Measurements from ENCODE around the gene CA12. TPM values are rescaled to one million over a fixed set of nuclear protein-coding genes. Genes with fewer than 3 reads are reported as not detected.

Gene CA12
- total and polyA plus RNA-seq, 2 donors (not counting 3 experiments of a cell fraction or from before 2014, with no cell fraction given) = 1.1 to 5.9 TPM

- ChIA-PET CTCF (interaction anchor here (0.9 to 2.6 kb wide), 3 partner anchors 48 to 772 kb away, joined by 3 to 15 read pairs (median 3); no protein-coding TSS in a partner anchor), POLR2A (no interaction called here)
- no peak for TF ChIP-seq POLR2AphosphoS5 (IDR thresholded peaks at IDR 0.05; ENCODE audit: insufficient read depth, low read depth, low read length)
- TF ChIP-seq MYC (IDR thresholded peaks at IDR 0.05; ENCODE audit: low read depth, low read length) = no peak
- no peak for TF ChIP-seq FOS (IDR thresholded peaks at IDR 0.05; ENCODE audit: borderline replicate concordance, insufficient read depth, low read length)
- no peak for TF ChIP-seq GATA2 (IDR thresholded peaks at IDR 0.05; ENCODE audit: insufficient read depth, insufficient read length, low read depth, low read length)
- no peak for TF ChIP-seq JUN (IDR thresholded peaks at IDR 0.05; ENCODE audit: borderline replicate concordance, insufficient read depth, insufficient read length, low read depth)
- TF ChIP-seq MAX (IDR thresholded peaks at IDR 0.05; ENCODE audit: insufficient read depth, insufficient read length) = no peak
- TF ChIP-seq, protein P1, sequence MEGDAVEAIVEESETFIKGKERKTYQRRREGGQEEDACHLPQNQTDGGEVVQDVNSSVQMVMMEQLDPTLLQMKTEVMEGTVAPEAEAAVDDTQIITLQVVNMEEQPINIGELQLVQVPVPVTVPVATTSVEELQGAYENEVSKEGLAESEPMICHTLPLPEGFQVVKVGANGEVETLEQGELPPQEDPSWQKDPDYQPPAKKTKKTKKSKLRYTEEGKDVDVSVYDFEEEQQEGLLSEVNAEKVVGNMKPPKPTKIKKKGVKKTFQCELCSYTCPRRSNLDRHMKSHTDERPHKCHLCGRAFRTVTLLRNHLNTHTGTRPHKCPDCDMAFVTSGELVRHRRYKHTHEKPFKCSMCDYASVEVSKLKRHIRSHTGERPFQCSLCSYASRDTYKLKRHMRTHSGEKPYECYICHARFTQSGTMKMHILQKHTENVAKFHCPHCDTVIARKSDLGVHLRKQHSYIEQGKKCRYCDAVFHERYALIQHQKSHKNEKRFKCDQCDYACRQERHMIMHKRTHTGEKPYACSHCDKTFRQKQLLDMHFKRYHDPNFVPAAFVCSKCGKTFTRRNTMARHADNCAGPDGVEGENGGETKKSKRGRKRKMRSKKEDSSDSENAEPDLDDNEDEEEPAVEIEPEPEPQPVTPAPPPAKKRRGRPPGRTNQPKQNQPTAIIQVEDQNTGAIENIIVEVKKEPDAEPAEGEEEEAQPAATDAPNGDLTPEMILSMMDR (IDR thresholded peaks at IDR 0.05; ENCODE audit: extremely low read depth in 1 of 2, insufficient read depth in 1 of 2, low read depth in 1 of 2, low read length in 2 of 2) = no peak
- no peak for TF ChIP-seq EZH2 (IDR thresholded peaks at IDR 0.05; ENCODE audit: borderline replicate concordance, low read depth, low read length, severe bottlenecking)
- TF ChIP-seq POLR2A (IDR thresholded peaks at IDR 0.05; ENCODE audit: low read depth, low read length) = no peak
- H3K27me3 ChIP-seq (ENCODE audit: control insufficient read depth in 2 of 2, insufficient read depth in 2 of 2, low read length in 2 of 2) = no peaks in the 10 kb centered on the region
- H3K9me1 ChIP-seq (replicated peaks; ENCODE audit: control insufficient read depth, extremely low read depth, insufficient read depth, low read length) = no peaks in the 10 kb centered on the region
- intact Hi-C loops (cut with micrococcal nuclease) (no loop called here), dilution Hi-C loops (cut with MboI; ENCODE audit: extremely low pct_ligation_motif_present, low sequenced_read_pairs) (no loop called here)
- H3K9me3 ChIP-seq (replicated peaks; ENCODE audit: control insufficient read depth, insufficient read depth, low read length) = no peaks in the 10 kb centered on the region
- H3K9ac ChIP-seq (replicated peaks; ENCODE audit: extremely low read depth, insufficient read depth, low read length) = no peak overlapping the region
- no peak overlapping the region for H3K4me3 ChIP-seq (replicated peaks in 1 of 3; ENCODE audit: insufficient read depth in 1 of 3, low read depth in 1 of 3, low read length in 3 of 3)
- no peak overlapping the region for H2AFZ ChIP-seq (ENCODE audit: low read depth, low read length)
- H3K27ac ChIP-seq (ENCODE audit: insufficient read depth, low read depth, low read length) = no peak overlapping the region
- FAIRE-seq (no peak), DNase-seq (ENCODE audit: low read depth, low spot score) (no peak)
- BruUV-seq (replicated peaks) = no TSS peak
- H4K20me1 ChIP-seq (replicated peaks; ENCODE audit: control insufficient read depth, extremely low read depth, insufficient read depth, low read length) = no peaks in the 10 kb centered on the region
- no peaks in the 10 kb centered on the region for H3K36me3 ChIP-seq (ENCODE audit: control insufficient read depth in 2 of 2, extremely low read depth in 1 of 2, insufficient read depth in 2 of 2, low read length in 2 of 2)
- H3K4me2 ChIP-seq (ENCODE audit: insufficient read depth, low read length) = no peak overlapping the region
- H3K4me1 ChIP-seq (ENCODE audit: control insufficient read depth, extremely low read depth, insufficient read depth, low read length) = peaks cover 17% of the 10 kb centered on the region
- H3K79me2 ChIP-seq (ENCODE audit: control insufficient read depth, insufficient read depth, low read length) = no peaks in the 10 kb centered on the region
These were observed 86.3 kb downstream of the CA12 start for GRCh38 chr15:63295341-63295740.

Data from endothelial cell of umbilical vein (primary cell).